ENCODE measurements around the gene LRP2.
"Not testable (repeated sequence)": the region's sequence is repeated elsewhere in the genome, so short reads cannot be mapped to it uniquely, and the experiment has no call there.

LRP2 gene

GRCh38 chr2:169329688-169330554 is 32.4 kb downstream of the LRP2 start:
- Histone ChIP-seq H3K27me3 (no peaks in the 10 kb centered on the region), H3K4me2 (no peak overlapping the region), H3K27ac (no peak overlapping the region), H3K9me3 (no peaks in the 10 kb centered on the region), H3K4me3 (no peak overlapping the region), H3K9ac (no peak overlapping the region), H4K20me1 (no peaks in the 10 kb centered on the region), H3K4me1 (no peaks in the 10 kb centered on the region), H3K36me3 (no peaks in the 10 kb centered on the region)
- no peak for TF ChIP-seq Cebpa-rat (IDR thresholded peaks at IDR 0.05)

- Histone ChIP-seq H3K9ac (no peak overlapping the region), H3K4me1 (no peaks in the 10 kb centered on the region), H4K20me1 (no peaks in the 10 kb centered on the region), H3K9me3 (no peaks in the 10 kb centered on the region), H3K4me2 (no peak overlapping the region), H3K4me3 (no peak overlapping the region), H3K36me3 (no peaks in the 10 kb centered on the region), H3K27me3 (no peaks in the 10 kb centered on the region), H3K27ac (no peak overlapping the region)
- no peak for TF ChIP-seq Cebpa-rat (IDR thresholded peaks at IDR 0.05)
Observed at GRCh38 chr2:169328785-169329184, 33.5 kb downstream of the LRP2 start.

GRCh38 chr2:169327837-169328236 is 34.5 kb downstream of the LRP2 start:
- H3K4me2 ChIP-seq, H4K20me1 ChIP-seq, H3K9me3 ChIP-seq, H3K4me1 ChIP-seq, H3K4me3 ChIP-seq, H3K27me3 ChIP-seq, H3K27ac ChIP-seq, H3K36me3 ChIP-seq, H3K9ac ChIP-seq: not testable (repeated sequence)

GRCh38 chr2:169325886-169326285 is 36.4 kb downstream of the LRP2 start:
- H3K27ac ChIP-seq, H4K20me1 ChIP-seq, H3K27me3 ChIP-seq, H3K4me1 ChIP-seq, H3K9ac ChIP-seq, H3K36me3 ChIP-seq, H3K4me2 ChIP-seq, H3K4me3 ChIP-seq, H3K9me3 ChIP-seq: not testable (repeated sequence)

- no peak overlapping the region for H3K4me3 ChIP-seq
- H3K9me3 ChIP-seq = no peaks in the 10 kb centered on the region
- H4K20me1 ChIP-seq = no peaks in the 10 kb centered on the region
- no peak overlapping the region for H3K4me2 ChIP-seq
- TF ChIP-seq Cebpa-rat (IDR thresholded peaks at IDR 0.05) = no peak
- no peak overlapping the region for H3K9ac ChIP-seq
- no peak overlapping the region for H3K27ac ChIP-seq
- no peaks in the 10 kb centered on the region for H3K27me3 ChIP-seq
- H3K4me1 ChIP-seq = no peaks in the 10 kb centered on the region
- no peaks in the 10 kb centered on the region for H3K36me3 ChIP-seq
Observed at GRCh38 chr2:169324581-169325260, 37.6 kb downstream of the LRP2 start.

GRCh38 chr2:169323841-169324240 is 38.5 kb downstream of the LRP2 start:
- Histone ChIP-seq H3K4me2 (no peak overlapping the region), H3K27me3 (no peaks in the 10 kb centered on the region), H3K27ac (no peak overlapping the region), H3K4me1 (no peaks in the 10 kb centered on the region), H3K4me3 (no peak overlapping the region), H4K20me1 (no peaks in the 10 kb centered on the region), H3K9me3 (no peaks in the 10 kb centered on the region), H3K9ac (no peak overlapping the region), H3K36me3 (no peaks in the 10 kb centered on the region)
- TF ChIP-seq Cebpa-rat (IDR thresholded peaks at IDR 0.05) = no peak

GRCh38 chr2:169320561-169320960 is 41.8 kb downstream of the LRP2 start:
- Histone ChIP-seq H3K27ac (no peak overlapping the region), H3K4me2 (no peak overlapping the region), H3K9me3 (no peaks in the 10 kb centered on the region), H3K36me3 (no peaks in the 10 kb centered on the region), H4K20me1 (no peaks in the 10 kb centered on the region), H3K4me1 (no peaks in the 10 kb centered on the region), H3K27me3 (no peaks in the 10 kb centered on the region), H3K9ac (no peak overlapping the region), H3K4me3 (no peak overlapping the region)
- TF ChIP-seq Cebpa-rat (IDR thresholded peaks at IDR 0.05) = no peak

GRCh38 chr2:169315357-169315756 is 47.0 kb downstream of the LRP2 start:
- no peaks in the 10 kb centered on the region for H4K20me1 ChIP-seq
- no peak for TF ChIP-seq Cebpa-rat (IDR thresholded peaks at IDR 0.05)
- H3K4me2 ChIP-seq = no peak overlapping the region
- H3K36me3 ChIP-seq = no peaks in the 10 kb centered on the region
- no peaks in the 10 kb centered on the region for H3K4me1 ChIP-seq
- no peaks in the 10 kb centered on the region for H3K27me3 ChIP-seq
- H3K9ac ChIP-seq = no peak overlapping the region
- no peaks in the 10 kb centered on the region for H3K9me3 ChIP-seq
- H3K4me3 ChIP-seq = no peak overlapping the region
- H3K27ac ChIP-seq = no peak overlapping the region

GRCh38 chr2:169308349-169308748 is 54.0 kb downstream of the LRP2 start:
- not testable (repeated sequence) for H3K27ac ChIP-seq, H3K4me3 ChIP-seq, H3K9ac ChIP-seq, H3K27me3 ChIP-seq, H3K4me2 ChIP-seq, H3K9me3 ChIP-seq, H3K4me1 ChIP-seq, H4K20me1 ChIP-seq, H3K36me3 ChIP-seq

GRCh38 chr2:169304689-169305088 is 57.6 kb downstream of the LRP2 start:
- not testable (repeated sequence) for H3K27ac ChIP-seq, H4K20me1 ChIP-seq, H3K4me2 ChIP-seq, H3K9ac ChIP-seq, H3K9me3 ChIP-seq, H3K36me3 ChIP-seq, H3K4me1 ChIP-seq, H3K27me3 ChIP-seq, H3K4me3 ChIP-seq
